Spleen (tissue), 7 donors: ENCODE data around the gene LDB2.

Experiments
- CTCF ChIP-seq, 11 experiments: fragments of 200-600 bp in 7 of 11; fragments of 450-650 bp in 4 of 11; sonication (generic) in 4 of 11; IDR thresholded peaks in 8 of 11; conservative IDR thresholded peaks in 3 of 11; 1 replicate in 7 of 11; 2 replicates in 4 of 11; pipeline versions ENCODE4 v1.4.0 to v1.8.0; 2016 to 2021; ENCODE audit warnings: antibody characterized with exemption in 11 of 11, inconsistent platforms in 4 of 11, mild to moderate bottlenecking in 1 of 11
- POLR2AphosphoS5 ChIP-seq, 3 donors: sonication (generic); formaldehyde crosslinking; IDR thresholded peaks; one replicate each; pipeline ENCODE4 v1.5.1; 2017; ENCODE audit warnings: antibody characterized with exemption in 3 of 3
- donor health status: DM: no; HTN: no; CAD: no; lungs with moderate emphysema.
- donor health status: DM: no; HTN: no; CAD: no.
- donor health status: DM: no; HTN: no; CAD: no.

DNA sequence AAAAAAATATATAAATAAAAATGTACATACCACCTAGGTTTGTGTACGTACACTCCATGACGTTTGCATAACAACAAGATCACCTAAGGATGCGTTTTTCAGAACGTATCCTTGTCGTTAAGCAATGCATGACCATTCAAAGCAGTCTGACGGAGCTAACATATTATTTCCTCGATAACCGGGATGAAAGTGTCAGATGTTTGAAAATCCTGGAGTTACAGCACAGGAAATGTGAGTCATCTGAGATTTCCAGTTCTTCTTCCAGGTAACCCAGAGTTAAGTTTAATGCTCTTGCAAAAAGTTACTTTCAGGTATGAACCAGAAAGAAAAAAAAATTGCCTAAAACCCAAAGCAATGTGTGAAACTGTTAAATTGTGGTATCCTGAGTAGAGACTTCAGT, 107.9 kb downstream of the LDB2 start:
- no peak for TF ChIP-seq CTCF (IDR thresholded peaks at IDR 0.05 in 8 of 11, conservative IDR thresholded peaks at IDR 0.05 in 3 of 11)
- TF ChIP-seq POLR2AphosphoS5 (IDR thresholded peaks at IDR 0.05), result no peak
